Measurements from ENCODE around the gene BABAM1. TPM values are rescaled to one million over a fixed set of nuclear protein-coding genes. Genes with fewer than 3 reads are reported as not detected.

BABAM1 gene
- total RNA-seq, 1 donor from 2014 or later: 92.2 TPM

GRCh38 chr19:17235971-17236777 is 31.1 kb upstream of the BABAM1 start:
- no peaks in the 10 kb centered on the region for H3K9me3 Mint-ChIP-seq

GRCh38 chr19:17236811-17237543 is 30.3 kb upstream of the BABAM1 start:
- TF ChIP-seq CTCF (IDR thresholded peaks at IDR 0.05; ENCODE audit: unreplicated experiment): no peak
- Mint-ChIP-seq H3K9me3 (no peaks in the 10 kb centered on the region), H3K27ac (no peak overlapping the region), H3K36me3 (peaks cover 11% of the 10 kb centered on the region), H3K4me3 (peak overlapping the region; percentile 34), H3K4me1 (peaks cover 21% of the 10 kb centered on the region), H3K27me3 (ENCODE audit: low read depth) (no peaks in the 10 kb centered on the region)
- no peak for DNase-seq (ENCODE audit: low spot score in 2 of 2, unreplicated experiment in 2 of 2)

More at GRCh38 chr19:17235971-17236777, 31.1 kb upstream of the BABAM1 start:
- no peak for TF ChIP-seq CTCF (IDR thresholded peaks at IDR 0.05; ENCODE audit: unreplicated experiment)
- peaks cover 17% of the 10 kb centered on the region for H3K4me1 Mint-ChIP-seq
- H3K36me3 Mint-ChIP-seq: peaks cover 14% of the 10 kb centered on the region
- H3K27me3 Mint-ChIP-seq (ENCODE audit: low read depth): no peaks in the 10 kb centered on the region
- DNase-seq (ENCODE audit: low spot score in 2 of 2, unreplicated experiment in 2 of 2): no peak
- peak overlapping the region; percentile 24 for H3K4me3 Mint-ChIP-seq
- no peak overlapping the region for H3K27ac Mint-ChIP-seq

GRCh38 chr19:17237747-17238706 is 29.2 kb upstream of the BABAM1 start:
- Mint-ChIP-seq H3K36me3 (peaks cover 7% of the 10 kb centered on the region), H3K9me3 (no peaks in the 10 kb centered on the region), H3K27me3 (ENCODE audit: low read depth) (no peaks in the 10 kb centered on the region), H3K27ac (no peak overlapping the region), H3K4me1 (peaks cover 27% of the 10 kb centered on the region), H3K4me3 (no peak overlapping the region)
- no peak for DNase-seq (ENCODE audit: low spot score in 2 of 2, unreplicated experiment in 2 of 2)
- TF ChIP-seq CTCF (IDR thresholded peaks at IDR 0.05; ENCODE audit: unreplicated experiment): no peak

- peaks cover 36% of the 10 kb centered on the region for H3K4me1 Mint-ChIP-seq
- DNase-seq (ENCODE audit: low spot score in 2 of 2, unreplicated experiment in 2 of 2): no peak
These were observed 27.0 kb upstream of the BABAM1 start for GRCh38 chr19:17240062-17240752.

More at GRCh38 chr19:17240062-17240752, 27.0 kb upstream of the BABAM1 start:
- Mint-ChIP-seq H3K9me3 (no peaks in the 10 kb centered on the region), H3K27ac (peak overlapping the region; percentile 64), H3K27me3 (ENCODE audit: low read depth) (no peaks in the 10 kb centered on the region), H3K4me3 (no peak overlapping the region), H3K36me3 (peaks cover 7% of the 10 kb centered on the region)
- no peak for TF ChIP-seq CTCF (IDR thresholded peaks at IDR 0.05; ENCODE audit: unreplicated experiment)
